MV-4-11 (cell line): ENCODE results near the gene SMARCA4.
A peak's percentile ranks its signal among the peaks of the same experiment; 100 is the strongest.
"Not testable (repeated sequence)": the region's sequence is repeated elsewhere in the genome, so short reads cannot be mapped to it uniquely, and the experiment has no call there.

Source experiments
- DNase-seq: peaks from one replicate; lab custom pipeline; 2025; lab: John Stamatoyannopoulos, UW

SMARCA4 gene

DNA sequence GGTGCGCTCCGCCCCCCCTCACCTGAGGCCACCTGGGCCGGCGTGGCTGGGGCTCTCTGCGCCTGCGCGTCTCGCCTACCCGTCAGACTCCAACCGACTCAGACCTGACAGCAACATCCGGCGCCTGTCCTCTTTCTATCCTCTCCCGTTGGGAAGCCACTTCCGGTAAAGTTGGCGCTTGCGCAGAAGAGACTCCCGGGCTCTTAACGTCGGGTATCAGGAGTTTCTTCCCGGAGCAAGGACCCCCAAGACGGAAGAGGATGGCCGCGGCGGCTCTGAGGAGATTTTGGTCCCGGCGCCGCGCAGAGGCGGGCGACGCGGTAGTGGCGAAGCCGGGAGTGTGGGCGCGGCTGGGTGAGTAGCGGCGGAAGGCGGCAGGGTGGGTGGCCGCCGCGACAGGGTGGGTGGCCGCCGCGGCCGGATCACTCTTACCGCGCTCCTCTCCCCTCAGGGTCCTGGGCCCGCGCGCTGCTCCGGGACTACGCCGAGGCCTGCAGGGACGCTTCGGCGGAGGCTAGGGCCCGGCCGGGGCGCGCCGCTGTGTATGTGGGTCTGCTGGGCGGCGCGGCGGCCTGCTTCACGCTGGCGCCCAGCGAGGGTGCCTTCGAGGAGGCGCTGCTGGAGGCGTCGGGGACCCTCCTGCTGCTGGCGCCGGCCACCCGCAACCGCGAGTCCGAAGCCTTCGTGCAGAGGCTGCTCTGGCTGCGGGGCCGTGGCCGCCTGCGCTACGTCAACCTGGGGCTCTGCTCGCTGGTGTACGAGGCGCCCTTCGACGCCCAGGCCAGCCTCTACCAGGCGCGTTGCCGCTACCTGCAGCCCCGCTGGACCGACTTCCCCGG lies 32.0 kb upstream of the SMARCA4 start, which contains the start of the genes TIMM29 and YIPF2:
Gene TIMM29 (plus strand): TSS at position 249 of the 839 bp plus-strand sequence. CDS start 12 bp downstream, at position 261.
Gene YIPF2 (minus strand): TSS at position 77 of the 839 bp plus-strand sequence. CDS start 229 bp downstream, outside the sequence.
- DNase-seq, result peak; percentile 99

DNA sequence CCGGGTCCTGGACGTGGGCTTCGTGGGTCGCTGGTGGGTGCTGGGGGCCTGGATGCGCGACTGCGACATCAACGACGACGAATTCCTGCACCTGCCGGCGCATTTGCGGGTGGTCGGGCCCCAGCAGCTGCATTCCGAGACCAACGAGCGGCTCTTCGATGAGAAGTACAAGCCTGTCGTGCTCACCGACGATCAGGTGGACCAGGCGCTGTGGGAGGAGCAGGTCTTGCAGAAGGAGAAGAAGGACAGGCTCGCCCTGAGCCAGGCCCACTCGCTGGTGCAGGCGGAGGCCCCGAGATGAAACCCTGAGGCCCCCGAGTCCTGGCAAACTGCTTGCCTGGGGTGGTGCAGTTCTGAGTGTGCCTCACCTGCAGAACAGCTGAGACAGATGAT lies 31.4 kb upstream of the SMARCA4 start:
- no peak for DNase-seq

DNA sequence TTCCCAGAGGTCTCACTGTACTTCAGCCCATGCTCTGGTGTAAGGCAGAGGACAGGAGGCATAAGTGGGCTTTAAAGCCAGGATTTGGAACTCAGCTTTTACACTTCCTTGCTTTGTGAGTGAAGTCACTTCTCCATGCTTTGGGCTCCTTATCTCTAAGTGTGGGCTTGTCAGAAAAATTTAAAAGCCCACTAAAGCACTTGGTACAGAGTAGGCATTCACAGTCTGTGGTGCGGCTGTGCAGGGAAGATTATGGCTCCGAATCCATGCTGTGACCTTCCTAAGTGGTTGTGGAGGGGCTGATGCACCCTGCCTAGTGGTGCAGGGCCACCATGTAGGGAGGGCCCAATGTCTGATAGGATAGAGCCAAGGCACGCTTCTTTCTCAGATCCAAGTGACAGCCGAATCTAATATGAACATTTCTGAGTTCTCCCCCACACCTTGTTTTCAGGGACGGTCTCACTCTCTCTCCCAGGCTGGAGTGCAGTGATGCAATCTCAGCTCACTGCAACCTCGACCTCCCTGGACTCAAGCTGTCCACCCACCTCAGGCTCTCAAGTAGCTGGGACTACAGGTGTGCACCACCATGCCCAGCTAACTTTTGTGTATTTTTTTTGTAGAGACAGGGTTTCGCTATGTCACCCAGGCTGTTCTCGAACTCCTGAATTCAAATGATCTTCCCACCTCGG lies 25.3 kb upstream of the SMARCA4 start:
- no peak for DNase-seq

DNA sequence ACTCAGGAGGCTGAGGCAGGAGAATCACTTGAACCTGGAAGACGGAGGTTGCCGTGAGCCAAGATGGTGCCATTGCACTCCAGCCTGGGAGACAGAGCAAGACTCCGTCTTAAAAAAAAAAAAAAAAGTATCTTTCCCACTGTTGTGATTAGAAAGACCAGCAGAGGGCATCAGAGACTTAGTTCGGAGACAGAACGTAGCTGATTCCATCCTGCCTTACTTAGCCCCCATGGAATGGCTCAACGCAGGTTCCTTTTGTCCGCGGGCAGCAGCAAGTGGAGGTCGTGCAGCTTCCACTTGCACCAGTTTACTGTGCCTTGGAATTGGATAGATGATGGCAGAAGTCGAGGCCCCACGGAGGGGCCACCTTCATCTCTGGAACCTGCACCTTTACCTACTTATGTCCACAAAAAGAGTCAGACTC lies 24.2 kb upstream of the SMARCA4 start:
- DNase-seq, result peak; percentile 82

DNA sequence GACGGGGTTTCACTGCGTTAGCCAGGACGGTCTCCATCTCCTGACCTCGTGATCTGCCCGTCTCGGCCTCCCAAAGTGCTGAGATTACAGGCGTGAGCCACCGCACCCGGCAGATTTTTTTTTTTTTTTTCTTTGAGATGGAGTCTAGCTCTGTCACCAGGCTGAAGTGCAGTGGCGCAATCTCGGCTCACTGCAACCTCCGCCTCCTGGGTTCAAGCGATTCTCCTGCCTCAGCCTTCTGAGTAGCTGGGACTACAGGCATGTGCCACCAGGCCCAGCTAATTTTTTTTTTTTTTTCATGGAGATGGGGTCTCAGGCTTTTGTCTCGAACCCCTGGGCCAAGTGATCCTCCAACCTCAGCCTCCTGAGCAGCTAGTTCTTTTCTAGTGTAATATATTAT lies 19.2 kb upstream of the SMARCA4 start:
- DNase-seq, result not testable (repeated sequence)

DNA sequence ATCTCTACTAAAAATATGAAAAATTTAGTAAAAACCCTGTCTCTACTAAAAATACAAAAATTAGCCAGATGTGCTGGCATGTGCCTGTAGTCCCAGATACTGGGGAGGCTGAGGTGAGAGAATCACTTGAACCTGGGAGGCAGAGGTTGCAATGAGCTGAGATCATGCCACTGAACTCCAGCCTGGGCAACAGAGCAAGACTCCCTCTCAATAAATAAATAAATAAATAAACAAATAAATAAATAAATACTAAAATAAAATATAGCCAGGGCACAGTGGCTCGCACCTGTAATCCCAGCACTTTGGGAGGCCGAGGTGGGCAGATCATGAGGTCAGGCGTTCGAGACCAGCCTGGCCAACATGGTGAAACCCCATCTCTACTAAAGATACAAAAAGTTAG lies 17.4 kb upstream of the SMARCA4 start:
- DNase-seq, result not testable (repeated sequence)

DNA sequence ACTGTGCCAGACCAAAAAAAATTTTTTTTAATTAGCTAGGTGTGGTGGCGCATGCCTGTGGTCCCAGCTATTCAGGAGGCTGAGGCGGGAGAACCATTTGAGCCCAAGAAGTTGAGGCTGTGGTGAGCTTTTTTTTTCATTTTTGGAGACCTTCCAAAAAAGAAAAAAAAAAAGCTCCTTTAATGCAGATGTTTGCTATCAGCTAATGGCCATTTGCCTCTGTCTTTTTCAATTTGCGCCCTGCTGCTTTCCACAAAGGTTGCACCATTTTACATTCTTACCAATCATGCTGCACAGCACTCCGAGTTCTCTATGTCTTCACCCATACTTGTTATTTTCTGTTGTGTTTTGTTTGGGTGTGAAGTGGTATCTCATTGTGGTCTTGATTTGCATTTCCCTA lies 15.6 kb upstream of the SMARCA4 start:
- DNase-seq, result no peak

DNA sequence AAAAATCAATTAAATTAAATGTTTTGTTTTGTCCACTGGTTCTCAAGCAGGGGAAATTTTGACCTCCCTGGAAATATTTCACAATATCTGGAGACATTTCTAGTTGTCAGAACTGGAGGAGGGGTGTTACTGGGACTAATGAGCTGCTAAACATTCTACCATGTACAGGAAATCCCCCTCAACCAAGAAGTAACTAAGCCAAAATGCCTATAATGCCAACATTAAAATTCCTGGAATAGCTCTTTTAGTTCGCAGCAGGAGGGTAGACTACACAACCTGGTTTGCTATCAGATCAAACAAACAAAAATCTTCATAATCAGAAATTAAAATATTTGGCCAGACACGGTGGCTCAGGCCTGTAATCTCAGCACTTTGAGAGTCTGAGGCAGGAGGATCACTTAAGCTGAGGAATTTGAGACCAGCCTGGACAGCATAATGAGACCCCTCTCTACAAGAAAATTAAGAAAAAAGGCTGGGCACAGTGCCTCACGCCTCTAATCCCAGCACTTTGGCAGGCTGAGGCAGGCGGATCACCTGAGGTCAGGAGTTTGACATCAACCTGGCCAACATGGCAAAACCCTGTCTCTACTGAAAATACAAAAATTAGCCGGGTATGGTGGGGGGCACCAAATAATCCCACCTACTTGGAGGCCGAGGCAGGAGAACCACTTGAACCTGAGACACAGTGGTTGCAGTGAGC lies 13.7 kb upstream of the SMARCA4 start:
- no peak for DNase-seq

DNA sequence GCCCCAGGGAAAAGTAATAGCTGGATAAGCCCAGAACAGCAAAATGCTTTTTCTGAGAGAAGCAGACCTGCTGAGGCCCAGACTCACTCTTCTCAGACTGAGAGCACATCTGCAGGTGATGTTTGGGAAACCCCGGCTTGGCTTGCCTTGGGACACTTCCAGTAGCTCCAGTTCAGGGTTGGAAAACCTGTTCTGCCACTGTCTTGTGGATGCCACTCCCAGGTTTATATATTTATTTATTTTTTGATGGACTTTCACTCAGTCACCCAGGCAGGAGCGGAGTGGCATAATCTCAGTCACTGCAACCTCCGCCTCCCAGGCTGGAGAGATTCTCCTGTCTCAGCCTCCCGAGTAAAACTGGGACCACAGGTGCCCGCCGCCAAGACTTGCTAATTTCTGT lies 8.0 kb upstream of the SMARCA4 start:
- no peak for DNase-seq

DNA sequence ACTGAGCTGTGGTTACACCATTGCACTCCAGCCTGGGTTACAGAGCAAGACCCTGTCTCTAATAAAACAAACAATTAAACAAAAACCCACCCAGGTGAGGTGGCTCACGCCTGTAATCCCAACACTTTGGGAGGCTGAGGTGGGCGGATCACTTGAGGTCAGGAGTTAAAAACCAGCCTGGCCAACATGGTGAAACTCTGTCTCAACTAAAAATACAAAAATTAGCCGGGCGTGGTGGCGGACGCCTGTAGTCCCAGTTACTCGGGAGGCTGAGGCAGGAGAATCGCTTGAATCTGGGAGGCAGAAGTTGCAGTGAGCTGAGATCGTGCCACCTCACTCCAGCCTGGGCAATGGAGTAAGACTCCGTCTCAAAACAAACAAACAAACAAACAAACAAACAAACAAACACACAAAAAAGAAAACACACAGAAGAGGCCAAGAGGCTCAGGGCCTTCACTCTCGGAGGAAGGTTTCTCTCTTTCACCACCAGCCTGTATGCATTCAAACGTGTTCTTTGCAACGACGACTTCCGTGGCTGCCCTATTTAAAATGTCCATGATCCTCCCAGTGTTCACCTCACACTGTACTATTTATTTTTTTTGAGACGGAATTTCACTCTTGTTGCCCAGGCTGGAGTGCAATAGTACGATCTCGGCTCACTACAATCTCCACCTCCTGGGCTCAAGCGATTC lies 1.4 kb upstream of the SMARCA4 start:
- not testable (repeated sequence) for DNase-seq

DNA sequence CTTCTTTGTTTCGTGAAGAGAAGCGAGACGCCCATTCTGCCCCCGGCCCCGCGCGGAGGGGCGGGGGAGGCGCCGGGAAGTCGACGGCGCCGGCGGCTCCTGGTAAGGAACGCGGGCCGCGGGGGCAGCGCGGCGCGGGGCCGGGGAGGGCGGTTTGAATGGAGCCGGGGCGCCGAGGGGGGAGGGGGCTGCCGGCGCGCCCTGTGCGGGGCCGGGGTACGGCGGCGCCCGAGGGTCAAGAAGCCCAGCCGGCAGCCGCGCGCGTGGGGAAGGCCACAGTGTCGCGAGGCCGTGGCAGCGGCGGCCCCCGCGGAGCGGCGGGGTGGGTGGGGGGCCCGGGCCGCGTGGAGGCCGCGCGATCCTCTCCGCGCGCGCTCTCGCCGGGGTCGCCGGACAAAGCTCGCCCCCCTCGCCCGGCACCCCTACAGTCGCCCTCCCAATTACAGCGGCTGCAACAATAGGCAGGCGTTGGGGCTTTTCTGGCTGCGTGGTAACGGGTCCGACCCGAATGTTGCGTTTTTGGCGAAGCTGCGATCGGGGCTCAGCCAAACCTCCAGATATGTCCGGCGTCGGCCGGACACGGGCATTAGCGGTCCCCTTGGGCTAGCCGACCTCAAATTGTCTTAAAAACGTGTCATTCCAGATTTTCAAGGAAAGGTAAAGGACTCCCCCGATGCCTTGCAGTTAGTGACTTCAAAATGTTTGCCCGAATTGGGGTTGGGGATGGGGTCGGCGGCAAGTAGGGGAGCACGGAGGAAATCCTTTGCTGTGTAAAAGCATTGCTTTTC lies 437 bp downstream of the SMARCA4 start:
- DNase-seq, result no peak

DNA sequence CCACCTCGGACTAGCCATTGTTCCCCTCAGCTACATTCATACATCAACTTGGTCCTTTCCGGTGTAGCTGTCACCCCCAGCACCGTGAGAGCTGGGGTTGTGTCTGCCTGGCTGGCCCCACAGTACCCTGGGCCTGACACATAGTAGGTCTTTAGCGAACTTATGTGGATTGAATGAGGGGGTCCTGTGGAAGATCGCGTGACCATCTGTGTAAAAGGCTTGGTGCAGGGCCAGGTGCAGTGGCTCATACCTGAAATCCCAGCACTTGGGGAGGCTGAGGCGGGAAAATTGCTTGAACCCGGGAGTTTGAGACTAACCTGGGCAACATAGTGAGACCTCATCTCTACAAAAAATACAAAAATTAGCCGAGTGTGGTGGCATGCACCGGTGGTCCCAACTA lies 2.0 kb downstream of the SMARCA4 start:
- DNase-seq, result no peak

DNA sequence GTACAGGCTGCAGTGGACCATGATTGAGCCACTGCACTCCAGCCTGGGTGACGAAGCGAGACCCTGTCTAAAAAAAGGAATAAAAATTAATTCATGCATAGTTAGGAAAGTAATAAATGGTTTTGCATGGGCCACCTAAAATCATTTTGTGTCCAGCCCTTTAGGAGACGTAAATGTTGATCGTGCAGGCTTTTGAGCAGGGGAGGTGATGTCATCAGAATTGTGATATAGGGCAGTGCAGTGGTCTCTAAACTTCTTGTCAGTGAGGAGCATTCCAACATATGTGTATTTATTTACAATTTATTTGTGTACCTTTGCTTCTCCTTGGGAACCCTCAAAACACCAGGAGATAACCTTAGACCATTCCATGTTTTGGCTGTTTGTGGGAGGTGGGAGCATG lies 3.0 kb downstream of the SMARCA4 start:
- DNase-seq, result no peak

DNA sequence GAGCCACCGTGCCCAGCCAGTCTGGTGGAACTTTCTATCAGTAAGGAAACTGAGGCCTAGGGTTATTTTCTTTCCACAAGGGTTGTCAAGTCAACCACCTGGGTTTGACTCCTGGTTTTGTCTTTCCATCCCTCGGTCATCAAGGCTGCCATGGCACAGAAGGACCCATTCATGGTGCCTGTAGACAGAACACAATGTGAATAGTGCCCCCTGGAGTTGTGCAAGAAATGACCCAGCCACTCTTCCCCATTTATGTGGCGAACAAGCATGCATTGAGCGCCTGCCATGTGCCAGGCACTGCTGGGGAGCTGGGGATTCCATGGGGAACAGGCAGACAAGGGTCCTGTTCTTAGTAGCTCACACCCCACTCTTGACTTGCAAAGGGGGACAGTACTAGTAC lies 4.1 kb downstream of the SMARCA4 start:
- no peak for DNase-seq

DNA sequence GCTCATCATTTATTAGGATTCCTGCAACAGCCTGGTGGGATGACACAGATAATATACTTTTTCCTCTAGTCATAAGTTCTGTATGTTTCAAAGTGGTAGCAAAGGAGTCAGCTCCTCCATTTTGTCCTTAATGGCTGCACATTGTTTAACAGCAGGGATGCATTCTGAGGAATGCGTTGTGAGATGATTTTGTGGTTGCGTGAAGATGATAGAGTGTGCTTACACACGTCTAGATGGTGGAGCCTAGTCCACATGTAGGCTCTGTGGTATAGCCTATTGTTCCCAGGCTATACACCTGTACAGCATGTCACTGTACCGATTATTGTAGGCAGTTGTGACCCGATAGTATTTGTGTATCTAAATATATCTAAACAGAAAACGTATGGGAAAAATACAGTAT lies 4.6 kb downstream of the SMARCA4 start:
- no peak for DNase-seq

DNA sequence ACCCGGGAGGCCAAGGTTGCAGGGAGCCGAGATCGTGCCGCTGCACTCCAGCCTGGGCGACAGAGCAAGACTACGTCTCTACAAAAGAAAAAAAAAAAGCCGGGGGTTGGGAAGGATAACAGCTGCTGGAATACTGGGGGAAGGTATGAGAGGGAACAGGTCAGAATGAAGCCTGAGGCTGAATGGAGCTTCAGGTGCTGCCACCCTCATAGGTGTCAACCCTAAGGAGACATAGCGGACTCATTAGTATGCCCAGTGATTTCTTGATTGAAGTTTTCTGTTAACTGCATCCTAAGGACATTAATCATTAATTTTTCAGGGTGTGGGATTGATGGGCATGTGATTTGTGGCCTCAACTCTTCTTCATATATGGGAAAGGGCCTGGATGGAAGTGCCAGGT lies 6.0 kb downstream of the SMARCA4 start:
- DNase-seq, result no peak

DNA sequence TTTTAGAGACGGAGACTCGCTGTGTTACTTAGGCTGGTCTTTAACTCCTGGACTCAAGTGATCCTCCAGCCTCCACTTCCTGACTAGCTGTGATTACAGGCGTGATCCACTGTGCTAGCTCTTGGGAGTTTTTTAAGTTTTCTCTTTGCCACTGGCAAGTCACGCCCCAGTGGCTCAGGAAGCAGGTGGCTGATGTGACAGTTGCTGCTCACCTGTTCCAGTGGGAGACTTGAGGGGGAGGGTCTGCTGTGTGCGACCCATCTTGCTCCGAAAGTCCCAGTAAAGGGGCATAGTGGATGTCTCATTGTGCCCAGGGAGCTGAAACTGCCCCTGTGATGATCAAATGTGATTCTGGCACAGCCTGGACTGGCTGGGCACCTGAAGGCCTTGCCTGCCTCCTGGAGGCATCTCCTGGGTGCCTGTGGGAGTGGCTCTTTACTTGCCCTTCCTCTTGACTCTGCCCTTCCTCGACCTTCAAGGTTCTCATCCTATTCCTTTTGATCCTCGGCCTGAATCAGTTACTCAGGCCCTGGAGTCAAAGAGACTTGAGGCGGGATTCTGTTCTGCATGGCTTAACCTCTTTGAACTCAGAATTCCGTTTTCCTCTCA lies 7.8 kb downstream of the SMARCA4 start:
- no peak for DNase-seq

DNA sequence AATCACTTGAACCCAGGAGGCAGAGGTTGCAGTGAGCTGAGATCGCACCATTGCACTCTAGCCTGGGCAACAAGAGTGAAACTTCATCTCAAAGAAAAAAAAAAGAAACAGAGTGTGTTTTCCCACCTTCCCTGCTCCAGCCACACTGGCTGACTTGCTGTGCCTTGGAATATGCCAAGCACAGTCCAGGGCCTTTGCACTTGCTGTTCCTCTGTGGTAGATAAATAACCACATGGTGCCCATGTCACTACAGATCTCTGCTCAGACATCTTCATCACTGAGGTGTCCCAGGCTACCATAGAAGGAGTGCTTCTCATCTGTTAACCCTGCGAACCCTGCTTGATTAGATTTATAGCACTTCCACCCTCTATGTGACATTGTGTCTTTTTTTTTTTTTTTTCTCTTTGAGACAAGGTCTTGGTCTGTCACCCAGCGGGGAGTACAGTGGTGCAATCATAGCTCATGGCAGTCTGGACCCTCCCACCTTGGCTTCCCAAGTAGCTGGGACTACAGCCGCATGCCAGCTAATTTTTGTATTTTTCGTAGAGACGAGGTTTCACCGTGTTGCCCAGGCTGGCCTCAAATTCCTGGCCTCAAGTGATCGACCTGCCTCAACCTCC lies 10.4 kb downstream of the SMARCA4 start:
- DNase-seq, result peak; percentile 40

DNA sequence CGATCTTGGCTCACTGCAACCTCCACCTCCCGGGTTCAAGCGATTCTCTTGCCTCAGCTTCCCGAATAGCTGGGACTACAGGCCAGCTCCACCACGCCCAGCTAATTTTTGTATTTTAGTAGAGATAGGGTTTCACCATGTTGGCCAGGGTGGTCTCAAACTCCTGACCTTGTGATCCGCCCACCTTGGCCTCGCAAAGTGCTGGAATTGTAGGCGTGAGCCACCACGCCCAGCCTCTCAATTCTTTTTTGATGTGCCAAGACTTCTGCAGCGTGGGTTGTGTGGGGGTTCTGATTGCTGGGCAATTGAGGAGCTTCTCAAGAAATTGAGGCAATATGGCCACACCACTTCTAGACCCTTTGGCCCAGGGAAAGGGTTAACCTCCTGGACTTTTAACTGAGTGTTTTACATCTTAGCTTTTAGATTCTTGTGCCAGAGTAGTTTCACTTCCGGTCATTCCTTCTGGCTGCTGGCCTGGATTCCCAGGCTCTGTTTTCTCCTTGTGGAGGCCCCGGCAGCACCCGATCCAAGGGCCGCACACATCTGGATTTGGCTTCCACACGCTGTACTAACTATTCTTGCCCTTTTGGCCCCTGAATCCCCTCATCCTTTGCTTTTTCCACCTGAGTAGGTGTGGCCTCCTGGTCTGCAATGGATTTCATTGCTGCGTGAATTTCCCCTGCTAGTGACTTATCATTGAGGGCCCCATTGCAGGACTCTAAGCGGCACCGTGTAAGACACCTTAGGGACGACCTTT lies 14.7 kb downstream of the SMARCA4 start:
- no peak for DNase-seq
